GOT3 (cell line): Measurements from ENCODE around the gene PAPSS1.

Experiments used
- DNase-seq: peaks from one replicate; lab custom pipeline; 2025; ENCODE audit warnings: mixed read lengths; lab: John Stamatoyannopoulos, UW

PAPSS1 gene

GRCh38 chr4:107629318-107629717 lies 90.7 kb downstream of the PAPSS1 start:
- DNase-seq = no peak

- no peak for DNase-seq
Measured at GRCh38 chr4:107625391-107625902, 94.6 kb downstream of the PAPSS1 start.

- DNase-seq = no peak
Measured at GRCh38 chr4:107624024-107624423, 96.0 kb downstream of the PAPSS1 start.

GRCh38 chr4:107622006-107622405 lies 98.0 kb downstream of the PAPSS1 start:
- DNase-seq = no peak

- DNase-seq = no peak
Measured at GRCh38 chr4:107619731-107620130, 100.3 kb downstream of the PAPSS1 start.

- no peak for DNase-seq
Measured at GRCh38 chr4:107619066-107619465, 101.0 kb downstream of the PAPSS1 start.

- no peak for DNase-seq
Measured at GRCh38 chr4:107618656-107619055, 101.4 kb downstream of the PAPSS1 start.

- DNase-seq = no peak
Measured at GRCh38 chr4:107616838-107617389, 103.1 kb downstream of the PAPSS1 start.

GRCh38 chr4:107615809-107616208 lies 104.2 kb downstream of the PAPSS1 start:
- DNase-seq = no peak

- DNase-seq = no peak
Measured at GRCh38 chr4:107603430-107603829, 116.6 kb downstream of the PAPSS1 start.

- DNase-seq = no peak
Measured at GRCh38 chr4:107600983-107601382, 119.1 kb downstream of the PAPSS1 start.

GRCh38 chr4:107600436-107600835 lies 119.6 kb downstream of the PAPSS1 start:
- no peak for DNase-seq

GRCh38 chr4:107599841-107600240 lies 120.2 kb downstream of the PAPSS1 start:
- no peak for DNase-seq

- no peak for DNase-seq
Measured at GRCh38 chr4:107593230-107593629, 126.8 kb downstream of the PAPSS1 start.

- DNase-seq = no peak
Measured at GRCh38 chr4:107592519-107592918, 127.5 kb downstream of the PAPSS1 start.

- no peak for DNase-seq
Measured at GRCh38 chr4:107589269-107589668, 130.8 kb downstream of the PAPSS1 start.

GRCh38 chr4:107586371-107586770 lies 133.7 kb downstream of the PAPSS1 start:
- DNase-seq = no peak

GRCh38 chr4:107579099-107579498 lies 140.9 kb downstream of the PAPSS1 start:
- no peak for DNase-seq

GRCh38 chr4:107578321-107578720 lies 141.7 kb downstream of the PAPSS1 start:
- DNase-seq = no peak

- no peak for DNase-seq
Measured at GRCh38 chr4:107577743-107578142, 142.3 kb downstream of the PAPSS1 start.

GRCh38 chr4:107575243-107575642 lies 144.8 kb downstream of the PAPSS1 start:
- no peak for DNase-seq

- DNase-seq = no peak
Measured at GRCh38 chr4:107572281-107572680, 147.8 kb downstream of the PAPSS1 start.

GRCh38 chr4:107570952-107571351 lies 149.1 kb downstream of the PAPSS1 start:
- no peak for DNase-seq

GRCh38 chr4:107564326-107564725 lies 155.7 kb downstream of the PAPSS1 start:
- no peak for DNase-seq
